GM21528 (cell line): ENCODE data around the gene STAC3.

Experiments
- ATAC-seq: cut with Tn5 transposase; IDR thresholded peaks from one replicate; pipeline ENCODE4 v1.9.1; 2021; ENCODE audit warnings: mild to moderate bottlenecking, moderate library complexity; ENCODE audit not compliant: unreplicated experiment, low FRiP score

STAC3 gene

DNA sequence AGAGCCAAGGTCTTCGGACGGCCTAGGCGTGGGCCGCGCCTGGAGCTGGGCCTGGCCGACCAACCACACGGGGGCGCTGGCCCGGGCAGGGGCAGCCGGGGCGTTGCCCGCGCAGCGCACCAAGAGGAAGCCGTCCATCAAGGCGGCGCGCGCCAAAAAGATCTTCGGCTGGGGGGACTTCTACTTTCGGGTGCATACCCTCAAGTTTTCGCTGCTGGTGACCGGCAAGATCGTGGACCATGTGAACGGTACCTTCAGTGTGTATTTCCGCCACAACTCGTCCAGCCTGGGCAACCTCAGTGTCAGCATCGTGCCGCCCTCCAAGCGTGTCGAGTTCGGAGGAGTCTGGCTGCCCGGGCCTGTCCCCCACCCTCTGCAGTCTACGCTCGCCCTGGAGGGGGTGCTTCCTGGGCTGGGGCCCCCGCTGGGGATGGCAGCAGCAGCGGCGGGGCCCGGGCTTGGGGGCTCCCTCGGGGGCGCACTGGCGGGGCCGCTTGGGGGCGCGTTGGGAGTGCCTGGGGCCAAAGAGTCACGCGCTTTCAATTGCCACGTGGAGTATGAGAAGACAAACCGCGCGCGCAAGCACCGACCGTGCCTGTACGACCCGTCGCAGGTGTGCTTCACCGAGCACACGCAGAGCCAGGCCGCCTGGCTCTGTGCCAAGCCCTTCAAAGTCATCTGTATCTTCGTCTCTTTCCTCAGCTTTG lies 25.9 kb downstream of the STAC3 start:
- no peak for ATAC-seq

DNA sequence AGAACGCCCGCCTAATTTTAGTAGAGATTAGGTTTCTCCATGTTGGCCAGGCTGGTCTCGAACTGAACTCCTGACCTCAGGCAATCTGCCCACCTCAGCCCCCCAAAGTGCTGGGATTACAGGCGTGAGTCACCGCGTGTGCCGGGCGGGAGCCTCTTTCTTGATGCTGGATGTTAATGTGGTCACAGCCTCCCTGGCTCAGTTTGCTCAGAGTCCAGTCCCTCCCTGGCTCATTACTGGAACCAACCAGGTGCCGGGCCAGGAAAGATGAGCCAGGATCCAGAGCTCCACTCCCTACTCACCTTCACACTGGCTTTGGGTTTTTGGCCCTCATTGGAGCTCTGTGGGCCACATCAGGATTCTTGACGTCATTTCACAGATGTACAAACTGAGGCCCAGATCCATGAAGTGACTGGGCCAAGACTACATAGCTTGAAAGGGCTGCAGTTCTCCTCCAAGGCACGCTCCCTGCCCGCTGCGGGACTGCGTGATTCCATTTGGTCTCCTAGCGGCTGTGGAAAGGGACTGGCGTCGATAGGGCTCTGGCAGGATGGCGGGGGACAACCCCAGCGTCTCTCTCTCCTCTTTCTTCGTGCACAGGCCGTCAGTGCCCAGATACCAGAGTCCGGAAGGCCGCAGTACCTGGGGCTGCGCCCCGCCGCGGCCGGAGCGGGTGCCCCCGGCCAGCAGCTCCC lies 26.6 kb downstream of the STAC3 start:
- ATAC-seq = no peak

GRCh38 chr12:57223191-57224165 lies 27.5 kb downstream of the STAC3 start:
- no peak for ATAC-seq

DNA sequence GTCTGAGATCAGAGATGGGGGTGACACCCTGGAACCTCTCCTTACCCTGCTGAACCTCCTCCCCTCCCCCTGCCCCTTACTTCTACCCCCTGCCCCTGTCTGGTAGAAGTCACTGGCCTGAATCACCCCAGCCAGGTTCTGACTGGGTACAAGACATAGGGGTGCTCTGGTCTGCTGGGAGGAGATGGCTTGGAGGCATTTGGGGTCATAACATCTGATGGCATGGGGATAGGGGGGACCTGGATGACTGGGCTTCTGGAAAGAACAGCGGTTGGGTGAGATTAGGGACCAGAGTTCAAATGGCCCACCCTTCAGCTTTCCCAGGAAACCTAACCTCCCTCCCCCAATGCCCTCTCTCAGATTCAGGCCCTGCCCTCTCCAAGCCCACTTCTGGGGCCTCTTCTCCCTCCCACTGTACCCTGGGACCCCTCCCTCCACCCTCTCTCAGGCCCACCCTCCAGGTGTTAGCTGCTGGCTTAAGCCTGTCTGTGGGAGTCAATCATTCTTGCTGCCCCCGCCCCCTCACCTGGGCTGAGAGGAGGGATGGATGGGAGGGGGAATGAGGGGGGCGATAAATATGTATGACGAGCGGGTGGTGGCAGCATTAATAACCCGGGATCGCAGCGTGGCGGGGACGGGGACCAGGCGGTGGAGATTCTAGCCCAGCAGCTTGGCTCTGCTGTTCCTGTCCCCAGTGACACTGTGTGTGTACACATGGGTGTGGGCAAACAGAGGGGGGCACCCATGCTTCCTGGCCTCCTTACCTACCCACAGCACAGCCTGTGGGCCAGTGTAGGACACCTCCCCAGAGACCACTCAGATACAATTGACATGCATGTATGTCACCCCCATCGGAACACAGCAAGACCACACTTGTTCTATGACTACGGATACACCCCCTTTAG lies 28.4 kb downstream of the STAC3 start:
- no peak for ATAC-seq

DNA sequence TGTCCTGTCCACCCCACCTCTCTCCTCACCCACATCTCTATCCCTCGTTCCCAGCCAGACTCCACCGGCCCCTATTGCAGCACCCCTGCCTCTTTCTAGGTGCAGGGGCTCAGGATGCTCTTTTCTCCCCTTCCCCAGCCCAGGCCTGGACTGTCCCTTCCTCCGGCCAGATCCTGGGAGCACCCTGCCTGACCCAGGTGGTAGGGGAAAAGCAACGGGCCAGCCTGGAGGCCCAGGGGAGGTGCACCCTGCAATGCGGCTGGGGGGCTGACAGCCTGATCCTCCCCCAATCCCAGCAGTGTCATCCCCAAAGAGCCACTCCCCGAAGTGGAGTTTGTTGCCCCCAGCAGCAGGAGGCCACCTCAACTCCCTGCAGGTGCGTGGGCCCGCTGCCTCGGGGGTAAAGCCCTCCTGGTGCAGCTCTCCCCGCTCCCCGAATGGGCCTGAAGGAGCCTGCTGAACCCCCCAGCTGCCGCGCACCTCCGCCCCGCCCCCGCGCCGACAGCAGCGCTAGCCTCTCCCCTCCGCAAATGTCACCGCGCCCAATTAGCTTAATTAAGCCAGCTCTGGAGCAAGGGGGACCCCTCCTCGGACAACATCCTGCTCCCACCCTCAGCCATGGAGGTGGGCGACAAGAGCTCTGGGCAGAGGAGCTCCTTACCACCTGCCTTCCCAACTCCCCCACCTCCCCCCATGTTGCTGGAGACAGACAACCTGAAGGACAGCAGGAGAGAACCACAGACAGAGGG lies 29.6 kb downstream of the STAC3 start:
- ATAC-seq = no peak

DNA sequence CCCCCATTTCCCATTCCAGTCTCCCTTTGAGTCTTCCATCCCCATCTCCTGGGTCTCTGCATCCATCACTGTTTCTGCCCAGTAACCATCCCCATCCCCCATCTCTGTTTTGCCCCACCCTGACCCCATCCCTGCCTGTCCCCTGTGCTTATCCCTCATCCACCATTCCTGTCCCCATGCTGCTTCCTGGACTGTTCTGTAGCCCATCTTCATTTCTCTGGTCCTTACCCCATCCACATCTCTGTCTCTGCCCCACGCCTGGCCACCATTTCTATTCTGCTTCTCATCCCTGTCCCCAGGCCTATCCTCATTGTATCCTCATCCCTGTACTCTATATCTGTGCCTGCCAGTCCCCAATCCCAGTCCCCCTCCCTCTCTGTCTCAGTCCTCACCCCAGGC lies 30.2 kb downstream of the STAC3 start:
- no peak for ATAC-seq

- ATAC-seq = no peak
Measured at GRCh38 chr12:57219993-57220754, 30.8 kb downstream of the STAC3 start.

DNA sequence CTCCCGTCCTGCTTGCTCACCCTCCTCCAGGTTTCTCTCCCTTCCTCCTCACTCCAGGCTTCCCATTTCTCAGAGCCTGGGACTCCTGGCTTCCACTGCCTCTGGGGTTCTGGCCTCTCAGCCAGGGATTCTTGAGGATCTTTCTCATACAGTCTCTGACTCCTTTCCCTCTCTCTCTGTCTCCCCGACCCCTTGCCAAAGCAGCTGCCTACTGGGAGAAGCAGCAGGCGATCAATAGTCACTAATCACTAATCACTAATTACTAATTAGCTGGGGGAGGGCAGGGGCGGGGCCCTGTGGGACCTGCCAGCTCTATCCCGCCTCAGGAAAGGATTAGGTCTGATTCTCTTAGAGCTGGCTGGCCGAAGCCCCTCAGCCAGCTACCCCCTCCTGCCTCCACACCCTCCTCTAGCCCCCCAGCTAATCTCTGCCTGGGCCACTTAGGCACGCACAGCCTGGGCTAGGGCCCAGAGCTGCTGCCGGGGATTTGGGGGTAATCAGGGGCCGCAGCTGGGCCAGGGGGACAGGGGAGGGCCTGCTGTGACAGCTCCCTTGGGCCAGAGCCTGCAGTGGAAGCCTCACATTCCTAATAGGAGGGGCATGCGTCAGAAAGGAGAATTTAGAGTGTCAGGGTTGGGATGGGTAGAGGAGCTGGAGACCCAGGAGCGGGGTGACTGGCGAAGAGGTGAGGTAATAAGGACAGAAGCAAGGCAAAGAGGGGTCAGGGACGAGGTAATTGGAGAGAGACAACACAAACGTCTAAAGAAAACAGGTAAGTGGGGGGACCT lies 31.6 kb downstream of the STAC3 start:
- ATAC-seq = no peak

GRCh38 chr12:57218030-57218853 lies 32.7 kb downstream of the STAC3 start:
- ATAC-seq = no peak

GRCh38 chr12:57216921-57217879 lies 33.8 kb downstream of the STAC3 start:
- no peak for ATAC-seq

GRCh38 chr12:57216014-57216911 lies 34.7 kb downstream of the STAC3 start, which contains the start of gene NXPH4:
TSS of gene NXPH4 (plus strand) at chr12:57216794. CDS start at chr12:57216970, 176 bp downstream.
- no peak for ATAC-seq

DNA sequence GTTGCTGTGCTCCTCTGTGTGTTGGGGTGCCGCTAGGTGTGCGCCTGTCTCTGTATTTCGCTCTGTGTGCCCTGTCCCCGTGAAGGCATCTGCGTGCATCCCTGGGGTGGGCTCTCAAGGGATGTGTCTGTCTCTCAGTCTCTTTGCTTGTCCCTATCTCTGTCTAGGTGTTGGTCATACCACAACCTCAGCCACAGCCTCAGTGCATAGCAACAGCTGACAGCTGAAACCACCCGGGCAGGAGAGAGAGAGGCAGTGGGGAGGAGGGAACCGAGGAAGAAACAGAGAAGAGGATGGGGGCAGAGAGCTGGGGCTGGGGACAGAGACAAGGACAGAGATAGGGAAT lies 35.3 kb downstream of the STAC3 start:
- ATAC-seq = no peak

DNA sequence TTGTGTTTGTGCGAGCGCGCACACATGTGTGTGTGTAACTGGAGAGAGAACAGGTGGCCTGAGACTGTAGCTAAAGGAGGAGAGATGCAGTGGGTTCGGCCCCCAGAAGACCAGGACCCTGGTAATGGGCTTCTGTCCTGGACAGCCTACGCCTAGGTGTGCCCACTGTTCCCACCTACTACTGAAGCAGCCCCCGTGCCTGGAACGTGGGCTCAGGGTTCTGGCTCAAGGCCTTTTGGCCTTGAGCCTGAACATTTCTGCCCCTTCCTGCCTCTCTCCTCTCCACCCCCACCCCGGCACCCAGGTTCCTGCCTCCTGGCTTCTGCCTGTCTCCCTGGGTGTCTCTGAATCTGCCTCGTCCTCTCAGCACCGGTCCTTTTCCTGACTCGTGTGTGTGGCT lies 35.9 kb downstream of the STAC3 start:
- no peak for ATAC-seq

DNA sequence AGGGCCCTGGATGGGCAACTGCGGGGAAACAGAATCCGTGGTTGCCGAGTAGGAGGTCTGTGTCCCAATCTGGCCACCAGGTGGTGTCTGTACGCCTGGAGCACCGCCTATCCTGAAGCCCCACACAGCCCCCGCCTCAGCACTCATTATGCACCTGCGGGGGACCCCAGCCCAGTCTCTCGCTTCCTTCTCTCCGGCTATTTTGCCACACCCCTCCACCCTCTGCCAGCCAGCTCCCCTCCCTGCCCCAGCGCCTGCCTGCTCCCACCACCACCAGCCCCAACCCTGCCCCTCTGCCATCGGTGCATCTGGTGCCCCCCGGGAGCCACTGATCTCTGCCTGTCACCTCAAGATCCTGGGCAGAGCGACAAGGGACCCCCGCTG lies 36.6 kb downstream of the STAC3 start:
- no peak for ATAC-seq
